AG04450 (cell line): ENCODE data around the gene TSR3. TPM values are rescaled to one million over a fixed set of nuclear protein-coding genes. Genes with fewer than 3 reads are reported as not detected.

Experiments used
- CTCF ChIA-PET: fragments of 300-600, 350-600 bp; formaldehyde crosslinking; extraction: SDS; loops from one replicate; lab custom pipeline; 2022; ENCODE audit warnings: antibody characterized with exemption, inconsistent platforms; lab: Charles Lee
- POLR2A ChIA-PET: fragments of 350-600 bp; formaldehyde crosslinking; extraction: SDS; loops from one replicate; lab custom pipeline; 2021; ENCODE audit warnings: antibody characterized with exemption, inconsistent platforms; lab: Yijun Ruan, JAX
- DNase-seq: peaks from one replicate; pipeline ENCODE4 v3.0.0-alpha.2; 2011; ENCODE audit warnings: low read depth, low spot score
- H3K27ac ChIP-seq: one replicate; pipeline ENCODE4 v1.5.1; 2012; ENCODE audit warnings: low read depth, low read length, control low read depth
- H3K27me3 ChIP-seq: one replicate; pipeline ENCODE4 v1.6.0; 2012; ENCODE audit warnings: low read length; ENCODE audit not compliant: control insufficient read depth, insufficient read depth
- H3K4me3 ChIP-seq: 2 replicates; pipeline ENCODE4 v1.5.1; 2011; ENCODE audit warnings: mild to moderate bottlenecking, low read depth, low read length, control low read depth
- H3K9me3 ChIP-seq: 2 replicates; pipeline ENCODE4 v1.5.1; 2012; ENCODE audit warnings: low read length; ENCODE audit not compliant: control insufficient read depth, insufficient read depth
- CTCF ChIP-seq: IDR thresholded peaks from 2 replicates; pipeline ENCODE4 v1.5.1; 2011; ENCODE audit warnings: low read depth, low read length, control low read depth, inconsistent platforms
- polyA plus RNA-seq: library from polyadenylated mRNA; depleted of rRNA; stranded (reverse); fragments of >200 nt; gene quantifications from 2 replicates; pipeline ENCODE4 v1.2.3, GENCODE V29; 2011

TSR3 gene
- polyA plus RNA-seq, 1 experiment: 34.4 TPM

GRCh38 chr16:1374418-1375297, 23.0 kb upstream of the TSR3 start:
- no peak for DNase-seq
- ChIA-PET CTCF (no interaction called here), POLR2A (no interaction called here)
- H3K27ac ChIP-seq: no peak overlapping the region
- no peak overlapping the region for H3K4me3 ChIP-seq
- H3K27me3 ChIP-seq: no peaks in the 10 kb centered on the region
- TF ChIP-seq CTCF: no peak
- H3K9me3 ChIP-seq: peaks cover 3% of the 10 kb centered on the region; the same call in 1 of the 2 replicates

GRCh38 chr16:1372292-1372950, 20.7 kb upstream of the TSR3 start:
- POLR2A ChIA-PET: no interaction called here
- Histone ChIP-seq H3K9me3 (peaks cover 3% of the 10 kb centered on the region; the same call in 1 of the 2 replicates), H3K27me3 (no peaks in the 10 kb centered on the region), H3K4me3 (no peak overlapping the region), H3K27ac (no peak overlapping the region)
- no peak for DNase-seq
- TF ChIP-seq CTCF: no peak
- CTCF ChIA-PET: no interaction called here

GRCh38 chr16:1371054-1371978, 19.6 kb upstream of the TSR3 start:
- POLR2A ChIA-PET: no interaction called here
- Histone ChIP-seq H3K27ac (no peak overlapping the region), H3K4me3 (no peak overlapping the region), H3K27me3 (no peaks in the 10 kb centered on the region), H3K9me3 (peaks cover 3% of the 10 kb centered on the region; the same call in 1 of the 2 replicates)
- no peak for DNase-seq
- CTCF ChIA-PET: no interaction called here
- no peak for TF ChIP-seq CTCF

GRCh38 chr16:1367486-1368174, 16.0 kb upstream of the TSR3 start:
- no peak for TF ChIP-seq CTCF
- POLR2A ChIA-PET: no interaction called here
- CTCF ChIA-PET: no interaction called here

More at GRCh38 chr16:1367486-1368174, 16.0 kb upstream of the TSR3 start:
- H3K27me3 ChIP-seq: no peaks in the 10 kb centered on the region
- peaks cover 3% of the 10 kb centered on the region; the same call in 1 of the 2 replicates for H3K9me3 ChIP-seq
- no peak for DNase-seq
- no peak overlapping the region for H3K4me3 ChIP-seq
- H3K27ac ChIP-seq: no peak overlapping the region
